ENCODE measurements around the gene PRKCE.

DNA sequence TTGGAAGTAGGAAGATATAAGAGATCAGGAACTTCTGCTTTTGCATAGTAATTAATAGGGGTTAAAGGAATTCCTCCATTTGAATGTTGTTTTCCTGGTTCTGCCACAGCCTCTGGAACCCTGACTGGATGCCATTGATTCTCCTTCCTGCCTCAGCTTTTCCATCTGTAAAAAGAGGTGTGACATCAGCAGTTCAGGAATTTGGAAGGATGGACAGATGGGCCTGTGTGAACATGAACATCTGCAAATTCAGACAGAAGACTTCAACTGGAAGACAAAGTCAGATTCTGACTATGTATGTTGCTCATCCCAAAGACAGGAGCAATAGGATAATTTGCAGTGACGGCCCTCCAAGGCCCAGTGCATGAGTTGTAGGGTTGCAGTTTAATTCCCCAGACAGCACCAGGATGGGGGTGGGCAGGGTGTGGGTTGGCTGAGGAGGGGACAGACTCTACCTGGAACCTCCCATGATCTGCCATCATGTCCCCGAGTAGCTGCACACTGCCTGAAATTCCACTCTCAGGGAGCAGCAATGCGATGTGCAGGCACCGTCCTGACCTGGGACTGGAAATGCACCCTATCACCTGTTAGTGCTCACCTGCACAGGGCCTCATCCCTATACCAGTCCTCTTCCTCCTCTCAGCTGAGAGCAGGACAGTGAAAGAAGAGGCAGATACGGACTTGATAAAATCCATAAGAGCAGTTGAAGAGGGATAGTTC, 546.8 kb downstream of the PRKCE start:
- TF ChIP-seq GABPA (IDR thresholded peaks at IDR 0.05; ENCODE audit: low read depth) (no peak), TAF1 (IDR thresholded peaks at IDR 0.05; ENCODE audit: borderline replicate concordance, low read depth, low read length) (no peak), CTCF (IDR thresholded peaks at IDR 0.05) (no peak), NRF1 (IDR thresholded peaks at IDR 0.05; ENCODE audit: low read depth, low read length) (no peak)

Data from SK-N-SH (cell line).